ENCODE measurements around the gene TAAR8. TPM values are rescaled to one million over a fixed set of nuclear protein-coding genes. Genes with fewer than 3 reads are reported as not detected.
"Not testable (repeated sequence)": the region's sequence is repeated elsewhere in the genome, so short reads cannot be mapped to it uniquely, and the experiment has no call there.

The TAAR8 gene
- total RNA-seq, 1 experiment from 2014 or later = not detected

GRCh38 chr6:132551214-132551613 lies 1.3 kb upstream of the TAAR8 start:
- DNase-seq (no peak), ATAC-seq (no peak)
- Histone ChIP-seq H3K27me3 (ENCODE audit: low read length) (no peaks in the 10 kb centered on the region), H3K9me2 (replicated peaks; ENCODE audit: low read length) (no peaks in the 10 kb centered on the region; the same call in 1 of the 2 replicates), H3F3A (ENCODE audit: low read length, unreplicated experiment) (no peaks in the 10 kb centered on the region), H3K4me2 (ENCODE audit: low read length) (no peak overlapping the region), H4K20me1 (ENCODE audit: low read length) (no peaks in the 10 kb centered on the region), H3K4me1 (ENCODE audit: insufficient read depth, low read length) (no peaks in the 10 kb centered on the region), H3K9ac (ENCODE audit: low read length) (no peak overlapping the region), H3K36me3 (ENCODE audit: low read depth, low read length) (no peaks in the 10 kb centered on the region), H3K9me3 (ENCODE audit: low read length) (no peaks in the 10 kb centered on the region), H3K4me3 (ENCODE audit: low read length) (no peak overlapping the region), H3K27ac (ENCODE audit: low read length) (no peak overlapping the region), H3K79me2 (ENCODE audit: low read length) (no peaks in the 10 kb centered on the region), H2AFZ (ENCODE audit: low read length) (no peak overlapping the region)
- ChIA-PET CTCF (no interaction called here), POLR2A (ENCODE audit: unreplicated experiment) (no interaction called here)
- intact Hi-C loops (cut with micrococcal nuclease) = no loop called here
- BruUV-seq (replicated peaks) = no TSS peak
- no peak for TF ChIP-seq EZH2phosphoT487 (IDR thresholded peaks at IDR 0.05; ENCODE audit: borderline replicate concordance, low read length)
- no peak for TF ChIP-seq CTCF (conservative IDR thresholded peaks at IDR 0.05; ENCODE audit: low read depth, low read length)

- intact Hi-C loops (cut with micrococcal nuclease); DNase-seq; H3K4me2 ChIP-seq (ENCODE audit: low read length); H2AFZ ChIP-seq (ENCODE audit: low read length); H3F3A ChIP-seq (ENCODE audit: low read length, unreplicated experiment); H3K9me2 ChIP-seq (replicated peaks; ENCODE audit: low read length); H3K36me3 ChIP-seq (ENCODE audit: low read depth, low read length); H3K27me3 ChIP-seq (ENCODE audit: low read length); CTCF ChIA-PET; H4K20me1 ChIP-seq (ENCODE audit: low read length); H3K4me3 ChIP-seq (ENCODE audit: low read length); H3K27ac ChIP-seq (ENCODE audit: low read length); BruUV-seq (replicated peaks); H3K4me1 ChIP-seq (ENCODE audit: insufficient read depth, low read length); ATAC-seq; H3K79me2 ChIP-seq (ENCODE audit: low read length); H3K9ac ChIP-seq (ENCODE audit: low read length); H3K9me3 ChIP-seq (ENCODE audit: low read length): not testable (repeated sequence)
- POLR2A ChIA-PET (ENCODE audit: unreplicated experiment) = interaction anchor here (0.7 kb wide), 1 partner anchor 932 kb away, joined by 3 read pairs; the partner anchor contains the start of gene MED23
Measured at GRCh38 chr6:132560087-132560486, 7.6 kb downstream of the TAAR8 start.

- Histone ChIP-seq H3K27me3 (ENCODE audit: low read length) (peaks cover 15% of the 10 kb centered on the region), H3F3A (ENCODE audit: low read length, unreplicated experiment) (no peaks in the 10 kb centered on the region), H3K9me3 (ENCODE audit: low read length) (no peaks in the 10 kb centered on the region), H3K36me3 (ENCODE audit: low read depth, low read length) (no peaks in the 10 kb centered on the region), H3K27ac (ENCODE audit: low read length) (no peak overlapping the region), H2AFZ (ENCODE audit: low read length) (no peak overlapping the region), H3K4me3 (ENCODE audit: low read length) (no peak overlapping the region), H3K9ac (ENCODE audit: low read length) (no peak overlapping the region), H4K20me1 (ENCODE audit: low read length) (no peaks in the 10 kb centered on the region), H3K4me2 (ENCODE audit: low read length) (no peak overlapping the region), H3K9me2 (replicated peaks; ENCODE audit: low read length) (no peaks in the 10 kb centered on the region), H3K4me1 (ENCODE audit: insufficient read depth, low read length) (no peaks in the 10 kb centered on the region), H3K79me2 (ENCODE audit: low read length) (no peaks in the 10 kb centered on the region)
- BruUV-seq (replicated peaks) = no TSS peak
- ATAC-seq (no peak), DNase-seq (no peak)
- TF ChIP-seq EZH2phosphoT487 (IDR thresholded peaks at IDR 0.05; ENCODE audit: borderline replicate concordance, low read length) (no peak), EZH2 (IDR thresholded peaks at IDR 0.05; ENCODE audit: low read length, unreplicated experiment) (no peak), CTCF (conservative IDR thresholded peaks at IDR 0.05; ENCODE audit: low read depth, low read length) (no peak)
- ChIA-PET POLR2A (ENCODE audit: unreplicated experiment) (no interaction called here), CTCF (interaction anchor here (0.7 kb wide), 1 partner anchor 19 kb away, joined by 3 read pairs; no protein-coding TSS in a partner anchor)
- intact Hi-C loops (cut with micrococcal nuclease) = no loop called here
Measured at GRCh38 chr6:132566404-132566803, 13.9 kb downstream of the TAAR8 start.

All from PC-3 (cell line).